Measurements from ENCODE around the gene TNPO1. TPM values are rescaled to one million over a fixed set of nuclear protein-coding genes. Genes with fewer than 3 reads are reported as not detected.

TNPO1 gene
- polyA plus RNA-seq, 1 donor from 2014 or later = 103 TPM

GRCh38 chr5:72847439-72847838, 31.0 kb downstream of the TNPO1 start:
- H4K20me1 ChIP-seq (ENCODE audit: insufficient read depth) = peaks cover 74% of the 10 kb centered on the region
- peak overlapping the region; percentile 71 for H3K27ac ChIP-seq (ENCODE audit: low read length)

GRCh38 chr5:72847989-72848473, 31.6 kb downstream of the TNPO1 start:
- Histone ChIP-seq H3K36me3 (ENCODE audit: insufficient read depth, low read length) (peaks cover 1% of the 10 kb centered on the region), H3K27ac (ENCODE audit: low read length) (peak overlapping the region; percentile 71), H3K27me3 (ENCODE audit: insufficient read depth, low read depth, low read length) (no peaks in the 10 kb centered on the region), H3K79me2 (replicated peaks; ENCODE audit: insufficient read depth, low read length) (peaks cover 87% of the 10 kb centered on the region), H4K20me1 (ENCODE audit: insufficient read depth) (peaks cover 70% of the 10 kb centered on the region), H3F3A (ENCODE audit: insufficient read depth, low read length, poor library complexity, severe bottlenecking) (peaks cover 6% of the 10 kb centered on the region), H3K9ac (ENCODE audit: low read length) (peak overlapping the region; percentile 77), H2AFZ (ENCODE audit: low read depth, low read length) (peak overlapping the region; percentile 23), H3K4me3 (ENCODE audit: low read length) (peak overlapping the region; percentile 78), H3K9me2 (ENCODE audit: insufficient read depth, low read length) (no peaks in the 10 kb centered on the region), H3K4me2 (ENCODE audit: low read length) (peak overlapping the region; percentile 84), H3K9me3 (ENCODE audit: low read length) (no peaks in the 10 kb centered on the region)
- TF ChIP-seq, protein P1, sequence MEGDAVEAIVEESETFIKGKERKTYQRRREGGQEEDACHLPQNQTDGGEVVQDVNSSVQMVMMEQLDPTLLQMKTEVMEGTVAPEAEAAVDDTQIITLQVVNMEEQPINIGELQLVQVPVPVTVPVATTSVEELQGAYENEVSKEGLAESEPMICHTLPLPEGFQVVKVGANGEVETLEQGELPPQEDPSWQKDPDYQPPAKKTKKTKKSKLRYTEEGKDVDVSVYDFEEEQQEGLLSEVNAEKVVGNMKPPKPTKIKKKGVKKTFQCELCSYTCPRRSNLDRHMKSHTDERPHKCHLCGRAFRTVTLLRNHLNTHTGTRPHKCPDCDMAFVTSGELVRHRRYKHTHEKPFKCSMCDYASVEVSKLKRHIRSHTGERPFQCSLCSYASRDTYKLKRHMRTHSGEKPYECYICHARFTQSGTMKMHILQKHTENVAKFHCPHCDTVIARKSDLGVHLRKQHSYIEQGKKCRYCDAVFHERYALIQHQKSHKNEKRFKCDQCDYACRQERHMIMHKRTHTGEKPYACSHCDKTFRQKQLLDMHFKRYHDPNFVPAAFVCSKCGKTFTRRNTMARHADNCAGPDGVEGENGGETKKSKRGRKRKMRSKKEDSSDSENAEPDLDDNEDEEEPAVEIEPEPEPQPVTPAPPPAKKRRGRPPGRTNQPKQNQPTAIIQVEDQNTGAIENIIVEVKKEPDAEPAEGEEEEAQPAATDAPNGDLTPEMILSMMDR (IDR thresholded peaks at IDR 0.05; ENCODE audit: poor library complexity, severe bottlenecking) = no peak
- TF ChIP-seq MXI1 (conservative IDR thresholded peaks at IDR 0.05; ENCODE audit: poor library complexity, severe bottlenecking) = peak; percentile 40
- TF ChIP-seq SMC3 (conservative IDR thresholded peaks at IDR 0.05; ENCODE audit: poor library complexity) = peak; percentile 56
- peak; percentile 77 for TF ChIP-seq TAF1 (IDR thresholded peaks at IDR 0.05; ENCODE audit: low read depth)
- TF ChIP-seq EZH2 (IDR thresholded peaks at IDR 0.05; ENCODE audit: borderline replicate concordance, insufficient read depth, low read length, poor library complexity, severe bottlenecking) = no peak
- TF ChIP-seq, protein P2, sequence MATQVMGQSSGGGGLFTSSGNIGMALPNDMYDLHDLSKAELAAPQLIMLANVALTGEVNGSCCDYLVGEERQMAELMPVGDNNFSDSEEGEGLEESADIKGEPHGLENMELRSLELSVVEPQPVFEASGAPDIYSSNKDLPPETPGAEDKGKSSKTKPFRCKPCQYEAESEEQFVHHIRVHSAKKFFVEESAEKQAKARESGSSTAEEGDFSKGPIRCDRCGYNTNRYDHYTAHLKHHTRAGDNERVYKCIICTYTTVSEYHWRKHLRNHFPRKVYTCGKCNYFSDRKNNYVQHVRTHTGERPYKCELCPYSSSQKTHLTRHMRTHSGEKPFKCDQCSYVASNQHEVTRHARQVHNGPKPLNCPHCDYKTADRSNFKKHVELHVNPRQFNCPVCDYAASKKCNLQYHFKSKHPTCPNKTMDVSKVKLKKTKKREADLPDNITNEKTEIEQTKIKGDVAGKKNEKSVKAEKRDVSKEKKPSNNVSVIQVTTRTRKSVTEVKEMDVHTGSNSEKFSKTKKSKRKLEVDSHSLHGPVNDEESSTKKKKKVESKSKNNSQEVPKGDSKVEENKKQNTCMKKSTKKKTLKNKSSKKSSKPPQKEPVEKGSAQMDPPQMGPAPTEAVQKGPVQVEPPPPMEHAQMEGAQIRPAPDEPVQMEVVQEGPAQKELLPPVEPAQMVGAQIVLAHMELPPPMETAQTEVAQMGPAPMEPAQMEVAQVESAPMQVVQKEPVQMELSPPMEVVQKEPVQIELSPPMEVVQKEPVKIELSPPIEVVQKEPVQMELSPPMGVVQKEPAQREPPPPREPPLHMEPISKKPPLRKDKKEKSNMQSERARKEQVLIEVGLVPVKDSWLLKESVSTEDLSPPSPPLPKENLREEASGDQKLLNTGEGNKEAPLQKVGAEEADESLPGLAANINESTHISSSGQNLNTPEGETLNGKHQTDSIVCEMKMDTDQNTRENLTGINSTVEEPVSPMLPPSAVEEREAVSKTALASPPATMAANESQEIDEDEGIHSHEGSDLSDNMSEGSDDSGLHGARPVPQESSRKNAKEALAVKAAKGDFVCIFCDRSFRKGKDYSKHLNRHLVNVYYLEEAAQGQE (IDR thresholded peaks at IDR 0.05; ENCODE audit: borderline replicate concordance) = peak; percentile 75
- TF ChIP-seq POLR2AphosphoS5 (IDR thresholded peaks at IDR 0.05) = peak; percentile 85
- peak; percentile 11 for TF ChIP-seq EP300 (conservative IDR thresholded peaks at IDR 0.05; ENCODE audit: poor library complexity, severe bottlenecking)
- TF ChIP-seq RAD21 (conservative IDR thresholded peaks at IDR 0.05) = no peak

More at GRCh38 chr5:72847439-72847838, 31.0 kb downstream of the TNPO1 start:
- Histone ChIP-seq H3K79me2 (replicated peaks; ENCODE audit: insufficient read depth, low read length) (peaks cover 87% of the 10 kb centered on the region), H3K9me3 (ENCODE audit: low read length) (no peaks in the 10 kb centered on the region), H3K9me2 (ENCODE audit: insufficient read depth, low read length) (no peaks in the 10 kb centered on the region), H2AFZ (ENCODE audit: low read depth, low read length) (no peak overlapping the region), H3K27me3 (ENCODE audit: insufficient read depth, low read depth, low read length) (no peaks in the 10 kb centered on the region), H3F3A (ENCODE audit: insufficient read depth, low read length, poor library complexity, severe bottlenecking) (peaks cover 6% of the 10 kb centered on the region), H3K4me2 (ENCODE audit: low read length) (peak overlapping the region; percentile 84), H3K4me3 (ENCODE audit: low read length) (peak overlapping the region; percentile 78), H3K9ac (ENCODE audit: low read length) (peak overlapping the region; percentile 77), H3K36me3 (ENCODE audit: insufficient read depth, low read length) (no peaks in the 10 kb centered on the region)
- TF ChIP-seq RAD21 (conservative IDR thresholded peaks at IDR 0.05) = no peak
- no peak for TF ChIP-seq EP300 (conservative IDR thresholded peaks at IDR 0.05; ENCODE audit: poor library complexity, severe bottlenecking)
- TF ChIP-seq, protein P2 (IDR thresholded peaks at IDR 0.05; ENCODE audit: borderline replicate concordance) = no peak
- TF ChIP-seq TAF1 (IDR thresholded peaks at IDR 0.05; ENCODE audit: low read depth) = no peak
- TF ChIP-seq, protein P1 (IDR thresholded peaks at IDR 0.05; ENCODE audit: poor library complexity, severe bottlenecking) = no peak
- TF ChIP-seq POLR2AphosphoS5 (IDR thresholded peaks at IDR 0.05) = no peak
- no peak for TF ChIP-seq SMC3 (conservative IDR thresholded peaks at IDR 0.05; ENCODE audit: poor library complexity)
